ENCODE results near the gene HTRA1. TPM values are rescaled to one million over a fixed set of nuclear protein-coding genes. Genes with fewer than 3 reads are reported as not detected.
A peak's percentile ranks its signal among the peaks of the same experiment; 100 is the strongest.

Gene HTRA1
- polyA plus RNA-seq, 1 of the 3 experiments (the other 2 are of a cell fraction) = 291 TPM

- peaks cover 24 to 45% of the 10 kb centered on the region in 2 experiments for H3K4me1 ChIP-seq (ENCODE audit: control insufficient read depth in 1 of 2, insufficient read depth in 2 of 2, low read depth in 1 of 2, low read length in 1 of 2)
- peaks cover 32% of the 10 kb centered on the region for H3F3A ChIP-seq (replicated peaks; ENCODE audit: insufficient read depth)
- H3K27ac ChIP-seq (ENCODE audit: low read depth in 2 of 2, low read length in 1 of 2) = peak overlapping the region in 1 of 2 experiments; percentile 70; a peak in 2 of 4 replicates
- peaks cover 76% of the 10 kb centered on the region for H3K79me2 ChIP-seq (ENCODE audit: insufficient read depth)
- H3K4me3 ChIP-seq (ENCODE audit: low read depth in 2 of 2, low read length in 1 of 2) = no peak overlapping the region
- ChIA-PET CTCF (interaction anchor here (1.2 to 1.5 kb wide), 2 partner anchors 37 to 94 kb away, joined by 4 to 5 read pairs; no protein-coding TSS in a partner anchor), POLR2A (no interaction called here)
- no peaks in the 10 kb centered on the region for H3K27me3 ChIP-seq (ENCODE audit: insufficient read depth)
- no peaks in the 10 kb centered on the region for H3K36me3 ChIP-seq (replicated peaks in 1 of 2; ENCODE audit: control insufficient read depth in 1 of 2, insufficient read depth in 2 of 2, low read length in 1 of 2)
- TF ChIP-seq USF2 (IDR thresholded peaks at IDR 0.05; ENCODE audit: borderline replicate concordance, low read depth, low read length) = no peak
- TF ChIP-seq FOSL2 (IDR thresholded peaks at IDR 0.05; ENCODE audit: borderline replicate concordance, low read depth) = peak; percentile 42; the same call in 1 of the 2 replicates
- TF ChIP-seq MEF2A (IDR thresholded peaks at IDR 0.05; ENCODE audit: borderline replicate concordance, low read depth) = no peak
- peak; percentile 12; the same call in 1 of the 2 replicates for TF ChIP-seq TCF12 (IDR thresholded peaks at IDR 0.05)
- TF ChIP-seq, protein P1, sequence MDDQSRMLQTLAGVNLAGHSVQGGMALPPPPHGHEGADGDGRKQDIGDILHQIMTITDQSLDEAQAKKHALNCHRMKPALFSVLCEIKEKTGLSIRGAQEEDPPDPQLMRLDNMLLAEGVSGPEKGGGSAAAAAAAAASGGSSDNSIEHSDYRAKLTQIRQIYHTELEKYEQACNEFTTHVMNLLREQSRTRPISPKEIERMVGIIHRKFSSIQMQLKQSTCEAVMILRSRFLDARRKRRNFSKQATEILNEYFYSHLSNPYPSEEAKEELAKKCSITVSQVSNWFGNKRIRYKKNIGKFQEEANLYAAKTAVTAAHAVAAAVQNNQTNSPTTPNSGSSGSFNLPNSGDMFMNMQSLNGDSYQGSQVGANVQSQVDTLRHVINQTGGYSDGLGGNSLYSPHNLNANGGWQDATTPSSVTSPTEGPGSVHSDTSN (IDR thresholded peaks at IDR 0.05) = peak; percentile 51
- TF ChIP-seq JUND (IDR thresholded peaks at IDR 0.05) = peak; percentile 36; the same call in 1 of the 2 replicates
- H2AFZ ChIP-seq (ENCODE audit: low read depth) = no peak overlapping the region
- no peak overlapping the region for H3K9ac ChIP-seq
- no peaks in the 10 kb centered on the region for H3K9me3 ChIP-seq
- peaks cover 5% of the 10 kb centered on the region; the same call in 1 of the 2 replicates for H4K20me1 ChIP-seq (ENCODE audit: insufficient read depth)
- 87% methylated on average over 3 of the region's 4 CpGs for WGBS (ENCODE audit: low lambda C conversion rate)
- H3K4me2 ChIP-seq = peak overlapping the region; percentile 39; the same call in 1 of the 2 replicates
- DNase-seq = no peak
- no peaks in the 10 kb centered on the region for H3K9me2 ChIP-seq
These were observed 10.3 kb downstream of the HTRA1 start for GRCh38 chr10:122471531-122472177.

DNA sequence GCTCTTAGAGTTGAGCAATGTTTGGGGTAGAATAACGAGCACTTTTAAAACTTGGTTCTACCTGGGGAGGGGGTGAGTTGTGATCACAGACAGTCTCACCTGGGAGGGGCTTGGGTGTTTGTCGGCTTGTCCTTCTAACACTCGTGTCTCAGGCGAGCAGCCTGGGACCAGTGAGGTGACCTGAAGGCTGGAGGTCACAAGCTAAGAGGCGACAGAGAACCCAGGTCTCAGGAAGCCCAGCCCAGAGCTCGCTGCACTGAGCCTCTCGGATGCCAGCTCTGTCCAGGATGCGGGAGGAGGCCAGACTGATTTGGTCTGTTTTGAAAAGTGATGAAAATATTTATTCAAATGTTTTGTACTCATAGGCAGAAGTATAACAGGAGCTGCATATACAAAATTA, 11.8 kb downstream of the HTRA1 start:
- WGBS (ENCODE audit: low lambda C conversion rate) = 95% methylated on average over 8 of the region's 8 CpGs
- TF ChIP-seq FOSL2 (IDR thresholded peaks at IDR 0.05; ENCODE audit: borderline replicate concordance, low read depth) (no peak), NRF1 (IDR thresholded peaks at IDR 0.05; ENCODE audit: low read depth, low read length) (no peak), CTCF (IDR thresholded peaks at IDR 0.05) (no peak), JUND (IDR thresholded peaks at IDR 0.05) (no peak), USF1 (IDR thresholded peaks at IDR 0.05; ENCODE audit: borderline replicate concordance, low read depth) (no peak), GABPA (IDR thresholded peaks at IDR 0.05; ENCODE audit: low read depth) (no peak), ELF1 (IDR thresholded peaks at IDR 0.05) (no peak), RFX5 (IDR thresholded peaks at IDR 0.05; ENCODE audit: low read length) (no peak), USF2 (IDR thresholded peaks at IDR 0.05; ENCODE audit: borderline replicate concordance, low read depth, low read length) (no peak), CHD2 (IDR thresholded peaks at IDR 0.05; ENCODE audit: low read length, partially characterized antibody) (no peak), MAX (IDR thresholded peaks at IDR 0.05; ENCODE audit: low read depth) (no peak), NFIC (IDR thresholded peaks at IDR 0.05; ENCODE audit: borderline replicate concordance) (no peak), TAF1 (IDR thresholded peaks at IDR 0.05; ENCODE audit: borderline replicate concordance, low read depth, low read length) (no peak), EZH2phosphoT487 (IDR thresholded peaks at IDR 0.05; ENCODE audit: borderline replicate concordance, low read depth) (no peak), FOXM1 (IDR thresholded peaks at IDR 0.05; ENCODE audit: low read depth) (no peak)
- Histone ChIP-seq H3K36me3 (replicated peaks in 1 of 2; ENCODE audit: control insufficient read depth in 1 of 2, insufficient read depth in 2 of 2, low read length in 1 of 2) (no peaks in the 10 kb centered on the region), H3K27ac (ENCODE audit: low read depth in 2 of 2, low read length in 1 of 2) (no peak overlapping the region; a peak in 1 of 4 replicates), H3K27me3 (ENCODE audit: insufficient read depth) (no peaks in the 10 kb centered on the region), H3K9me3 (no peaks in the 10 kb centered on the region), H2AFZ (ENCODE audit: low read depth) (no peak overlapping the region), H3K4me2 (no peak overlapping the region), H4K20me1 (ENCODE audit: insufficient read depth) (peaks cover 8% of the 10 kb centered on the region; the same call in 1 of the 2 replicates), H3F3A (replicated peaks; ENCODE audit: insufficient read depth) (peaks cover 25% of the 10 kb centered on the region), H3K79me2 (ENCODE audit: insufficient read depth) (peaks cover 76% of the 10 kb centered on the region), H3K9ac (no peak overlapping the region), H3K4me1 (ENCODE audit: control insufficient read depth in 1 of 2, insufficient read depth in 2 of 2, low read depth in 1 of 2, low read length in 1 of 2) (peaks cover 24 to 45% of the 10 kb centered on the region in 2 experiments), H3K9me2 (no peaks in the 10 kb centered on the region), H3K4me3 (ENCODE audit: low read depth in 2 of 2, low read length in 1 of 2) (no peak overlapping the region)
- no peak for DNase-seq
- POLR2A ChIA-PET = no interaction called here
- CTCF ChIA-PET = interaction anchor here (2.0 kb wide), 1 partner anchor 92 kb away, joined by 5 read pairs; no protein-coding TSS in a partner anchor

Measured in SK-N-SH (cell line).